ENCODE measurements around the gene ZNF146.
"Not testable (repeated sequence)": the region's sequence is repeated elsewhere in the genome, so short reads cannot be mapped to it uniquely, and the experiment has no call there.

Gene ZNF146

DNA sequence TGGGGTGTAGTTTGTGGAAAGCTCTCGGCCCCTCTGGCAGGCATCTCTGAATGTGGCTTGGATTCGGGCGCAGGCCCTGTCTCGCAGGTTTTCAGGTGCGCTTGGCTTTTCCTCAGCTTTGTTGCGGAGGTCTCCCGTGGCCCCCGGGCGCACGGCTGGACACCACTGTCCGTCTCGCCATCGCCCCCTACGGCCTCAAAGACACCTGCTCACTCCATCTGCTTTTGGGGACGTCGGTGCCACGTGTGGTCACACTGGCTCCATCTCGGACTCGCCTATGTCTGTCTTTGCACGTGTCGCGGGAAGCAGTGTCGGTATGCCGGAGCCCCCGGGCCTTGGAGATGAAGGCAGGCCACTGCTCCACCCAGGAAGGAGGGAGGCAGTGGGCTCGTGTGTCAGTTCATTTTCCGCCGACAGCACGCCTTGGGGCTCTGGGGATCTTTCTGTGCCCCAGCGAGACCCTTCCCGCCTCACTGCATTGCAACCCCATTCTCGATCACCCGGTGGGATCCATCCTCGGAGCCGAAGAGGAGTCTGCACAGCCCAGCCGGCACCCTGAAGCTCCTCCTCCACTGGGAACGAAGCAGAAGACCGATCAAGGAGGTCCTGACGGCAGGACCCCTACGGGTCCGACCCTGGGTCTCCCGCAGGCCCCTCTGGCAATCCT lies 42.1 kb downstream of the ZNF146 start:
- Mint-ChIP-seq H3K36me3 (peaks cover 11% of the 10 kb centered on the region), H3K4me3 (no peak overlapping the region), H3K27me3 (no peaks in the 10 kb centered on the region), H3K4me1 (no peaks in the 10 kb centered on the region), H3K9me3 (peaks cover 3% of the 10 kb centered on the region), H3K27ac (no peak overlapping the region)
- no peak for ATAC-seq

DNA sequence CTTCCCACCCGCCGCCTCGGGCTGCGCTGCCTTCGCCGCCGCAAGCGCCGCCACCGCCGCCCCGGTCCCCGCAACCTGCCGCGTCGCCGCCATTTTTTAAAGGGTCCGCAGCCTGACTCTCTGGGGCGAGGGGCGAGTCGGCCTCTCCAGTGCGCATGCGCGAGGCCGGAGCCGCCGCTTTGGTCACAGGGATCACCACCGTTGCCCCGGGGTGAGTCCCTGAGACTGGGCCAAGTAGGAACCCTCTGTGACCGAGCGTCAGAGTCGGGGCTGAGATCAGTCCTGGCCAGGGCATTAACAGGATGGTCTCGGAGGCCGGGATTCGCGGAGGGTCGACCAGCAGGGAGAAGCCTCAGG lies 42.6 kb downstream of the ZNF146 start:
- Mint-ChIP-seq H3K9me3 (peaks cover 3% of the 10 kb centered on the region), H3K4me3 (no peak overlapping the region), H3K27me3 (no peaks in the 10 kb centered on the region), H3K36me3 (peaks cover 11% of the 10 kb centered on the region), H3K4me1 (no peaks in the 10 kb centered on the region), H3K27ac (no peak overlapping the region)
- ATAC-seq = no peak

- H3K27ac Mint-ChIP-seq = no peak overlapping the region
- no peaks in the 10 kb centered on the region for H3K27me3 Mint-ChIP-seq
- ATAC-seq = no peak
- H3K4me3 Mint-ChIP-seq = no peak overlapping the region
- H3K36me3 Mint-ChIP-seq = peaks cover 11% of the 10 kb centered on the region
- H3K4me1 Mint-ChIP-seq = no peaks in the 10 kb centered on the region
- peaks cover 4% of the 10 kb centered on the region for H3K9me3 Mint-ChIP-seq
Measured at GRCh38 chr19:36258028-36258875, 43.3 kb downstream of the ZNF146 start.

GRCh38 chr19:36259211-36259610 lies 44.3 kb downstream of the ZNF146 start:
- no peak for ATAC-seq
- no peaks in the 10 kb centered on the region for H3K4me1 Mint-ChIP-seq
- peaks cover 6% of the 10 kb centered on the region for H3K9me3 Mint-ChIP-seq
- no peaks in the 10 kb centered on the region for H3K27me3 Mint-ChIP-seq
- peaks cover 11% of the 10 kb centered on the region for H3K36me3 Mint-ChIP-seq
- no peak overlapping the region for H3K4me3 Mint-ChIP-seq
- no peak overlapping the region for H3K27ac Mint-ChIP-seq

DNA sequence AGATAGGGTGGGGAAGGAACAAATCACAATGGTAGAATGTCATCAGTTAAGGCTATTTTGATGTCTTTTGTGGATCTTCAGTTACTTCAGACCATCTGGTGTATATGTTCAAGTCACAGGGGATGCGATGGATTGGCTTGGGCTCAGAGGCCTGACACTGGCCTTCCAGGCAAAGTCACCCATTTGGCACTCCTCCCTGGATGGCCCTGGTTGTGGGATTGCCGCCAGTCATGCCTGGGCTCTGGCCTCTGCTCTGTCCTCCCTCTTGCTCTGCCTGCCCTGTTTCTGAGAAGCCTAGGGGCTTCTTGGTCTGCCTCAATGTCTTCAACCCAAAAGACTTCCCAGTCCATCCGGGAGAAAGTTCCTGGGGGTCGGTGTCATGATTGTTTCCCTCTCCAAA lies 50.2 kb downstream of the ZNF146 start:
- no peak overlapping the region for H3K4me3 Mint-ChIP-seq
- ATAC-seq = no peak
- no peaks in the 10 kb centered on the region for H3K36me3 Mint-ChIP-seq
- H3K27me3 Mint-ChIP-seq = no peaks in the 10 kb centered on the region
- peaks cover 9% of the 10 kb centered on the region for H3K9me3 Mint-ChIP-seq
- no peak overlapping the region for H3K27ac Mint-ChIP-seq
- no peaks in the 10 kb centered on the region for H3K4me1 Mint-ChIP-seq

- Mint-ChIP-seq H3K4me1 (no peaks in the 10 kb centered on the region), H3K4me3 (no peak overlapping the region), H3K9me3 (peaks cover 9% of the 10 kb centered on the region), H3K36me3 (no peaks in the 10 kb centered on the region), H3K27ac (no peak overlapping the region), H3K27me3 (no peaks in the 10 kb centered on the region)
- no peak for ATAC-seq
Measured at GRCh38 chr19:36265856-36266374, 51.0 kb downstream of the ZNF146 start.

GRCh38 chr19:36266375-36266961 lies 51.6 kb downstream of the ZNF146 start:
- H3K4me1 Mint-ChIP-seq = no peaks in the 10 kb centered on the region
- H3K27ac Mint-ChIP-seq = no peak overlapping the region

GRCh38 chr19:36267061-36267845 lies 52.3 kb downstream of the ZNF146 start:
- no peak overlapping the region for H3K4me3 Mint-ChIP-seq
- H3K36me3 Mint-ChIP-seq = no peaks in the 10 kb centered on the region
- H3K4me1 Mint-ChIP-seq = no peaks in the 10 kb centered on the region
- peaks cover 9% of the 10 kb centered on the region for H3K9me3 Mint-ChIP-seq
- no peak for ATAC-seq
- no peaks in the 10 kb centered on the region for H3K27me3 Mint-ChIP-seq
- no peak overlapping the region for H3K27ac Mint-ChIP-seq

More at GRCh38 chr19:36266375-36266961, 51.6 kb downstream of the ZNF146 start:
- Mint-ChIP-seq H3K4me3 (no peak overlapping the region), H3K9me3 (peaks cover 9% of the 10 kb centered on the region), H3K27me3 (no peaks in the 10 kb centered on the region), H3K36me3 (no peaks in the 10 kb centered on the region)
- no peak for ATAC-seq

GRCh38 chr19:36268081-36268480 lies 53.2 kb downstream of the ZNF146 start:
- not testable (repeated sequence) for H3K36me3 Mint-ChIP-seq, ATAC-seq, H3K27ac Mint-ChIP-seq, H3K27me3 Mint-ChIP-seq, H3K9me3 Mint-ChIP-seq, H3K4me3 Mint-ChIP-seq, H3K4me1 Mint-ChIP-seq

DNA sequence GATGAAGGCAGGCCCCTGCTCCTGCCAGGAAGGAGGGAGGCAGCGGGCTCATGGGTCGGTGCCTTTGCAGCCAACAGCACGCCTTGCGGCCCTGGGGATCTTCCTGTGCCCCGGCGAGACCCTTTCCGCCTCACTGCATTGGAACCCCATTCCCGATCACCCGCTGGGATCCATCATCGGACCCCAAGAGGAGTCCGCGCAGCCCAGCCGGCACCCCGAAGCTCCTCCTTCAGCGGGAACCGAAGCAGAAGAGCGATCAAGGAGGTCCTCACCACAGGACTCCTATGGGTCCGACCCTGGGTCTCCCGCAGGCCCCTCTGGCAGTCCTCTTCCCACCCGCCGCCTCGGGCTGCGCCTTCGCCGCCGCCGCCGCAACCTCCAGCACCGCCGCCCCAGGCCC lies 53.7 kb downstream of the ZNF146 start:
- not testable (repeated sequence) for H3K27ac Mint-ChIP-seq, H3K36me3 Mint-ChIP-seq, H3K4me1 Mint-ChIP-seq, H3K4me3 Mint-ChIP-seq, H3K27me3 Mint-ChIP-seq, H3K9me3 Mint-ChIP-seq, ATAC-seq

GRCh38 chr19:36269295-36269694 lies 54.4 kb downstream of the ZNF146 start:
- not testable (repeated sequence) for H3K9me3 Mint-ChIP-seq, H3K27ac Mint-ChIP-seq

More at GRCh38 chr19:36269295-36269694, 54.4 kb downstream of the ZNF146 start:
- H3K27me3 Mint-ChIP-seq, ATAC-seq, H3K4me3 Mint-ChIP-seq, H3K36me3 Mint-ChIP-seq, H3K4me1 Mint-ChIP-seq: not testable (repeated sequence)
